GM23338 (cell line): ENCODE results near the gene SERBP1. TPM values are rescaled to one million over a fixed set of nuclear protein-coding genes. Genes with fewer than 3 reads are reported as not detected.

Experiments used
- ATAC-seq: fragments of 200-7000 bp; cut with Tn5 transposase; 3 replicates; pipeline ENCODE4 v1.9.1; 2020
- DNase-seq: peaks from one replicate; pipeline ENCODE4 v3.0.0-alpha.2; 2015; ENCODE audit warnings: low spot score
- H2AFZ ChIP-seq: fragments of 200-600 bp; sonication (generic); 2 replicates; pipeline ENCODE4 v1.8.0; 2016; ENCODE audit warnings: antibody characterized with exemption, mild to moderate bottlenecking, moderate library complexity
- H3F3A ChIP-seq: fragments of 200-600 bp; sonication (generic); replicated peaks from 2 replicates; pipeline ENCODE4 v1.8.0; 2017; ENCODE audit warnings: antibody characterized with exemption, mixed run types, low read depth
- H3K27ac ChIP-seq: fragments of 200-600 bp; sonication (generic); 2 replicates; pipeline ENCODE4 v1.6.1; 2016; ENCODE audit warnings: low read depth
- H3K27me3 ChIP-seq: fragments of 200-600 bp; sonication (generic); 2 replicates; pipeline ENCODE4 v1.8.0; 2016; ENCODE audit warnings: mild to moderate bottlenecking, mixed run types, moderate library complexity; ENCODE audit not compliant: insufficient read depth
- H3K36me3 ChIP-seq: fragments of 200-600 bp; sonication (generic); 2 replicates; pipeline ENCODE4 v1.8.0; 2016; ENCODE audit warnings: mild to moderate bottlenecking; ENCODE audit not compliant: insufficient read depth
- H3K4me1 ChIP-seq: fragments of 200-600 bp; sonication (generic); 2 replicates; pipeline ENCODE4 v1.8.0; 2016; ENCODE audit warnings: mild to moderate bottlenecking, moderate library complexity; ENCODE audit not compliant: insufficient read depth
- H3K4me2 ChIP-seq: fragments of 200-600 bp; sonication (generic); 2 replicates; pipeline ENCODE4 v1.7.1; 2017; ENCODE audit warnings: mixed run types
- H3K4me3 ChIP-seq: fragments of 200-600 bp; sonication (generic); 2 replicates; pipeline ENCODE4 v1.6.1; 2016; ENCODE audit warnings: mixed run types
- H3K79me2 ChIP-seq: fragments of 200-600 bp; sonication (generic); replicated peaks from 2 replicates; pipeline ENCODE4 v1.8.0; 2017; ENCODE audit warnings: mild to moderate bottlenecking; ENCODE audit not compliant: insufficient read depth
- H3K9me2 ChIP-seq: fragments of 200-600 bp; sonication (generic); 2 replicates; pipeline ENCODE4 v1.8.0; 2017; ENCODE audit not compliant: insufficient read depth
- H4K20me1 ChIP-seq: fragments of 200-600 bp; sonication (generic); replicated peaks from 2 replicates; pipeline ENCODE4 v1.8.0; 2017; ENCODE audit warnings: mild to moderate bottlenecking; ENCODE audit not compliant: insufficient read depth
- H3K27ac Mint-ChIP-seq: 2 replicates; pipeline ENCODE4 v1.8.0; 2020; ENCODE audit warnings: inconsistent platforms, mild to moderate bottlenecking, moderate library complexity, mixed read lengths
- H3K27me3 Mint-ChIP-seq: 3 replicates; pipeline ENCODE4 v1.8.0; 2022; ENCODE audit warnings: low read depth, mild to moderate bottlenecking, moderate library complexity, mixed read lengths, inconsistent platforms; ENCODE audit not compliant: insufficient read depth, poor library complexity
- H3K36me3 Mint-ChIP-seq: 3 replicates; pipeline ENCODE4 v1.8.0; 2021; ENCODE audit warnings: low read depth, mild to moderate bottlenecking, inconsistent platforms, moderate library complexity, mixed read lengths
- H3K4me1 Mint-ChIP-seq: 3 replicates; pipeline ENCODE4 v1.8.0; 2020; ENCODE audit warnings: mild to moderate bottlenecking, inconsistent platforms, mixed read lengths
- H3K4me3 Mint-ChIP-seq: 3 replicates; pipeline ENCODE4 v1.8.0; 2021; ENCODE audit warnings: moderate library complexity, mild to moderate bottlenecking, inconsistent platforms, mixed read lengths
- H3K9me3 Mint-ChIP-seq: 3 replicates; pipeline ENCODE4 v1.8.0; 2020; ENCODE audit warnings: moderate library complexity, mild to moderate bottlenecking, inconsistent platforms, mixed read lengths
- CREB1 ChIP-seq: fragments of 250-450 bp; sonication (Bioruptor Pico); IDR thresholded peaks from 2 replicates; pipeline ENCODE4 v1.5.0; 2020; ENCODE audit warnings: low read depth, mild to moderate bottlenecking, moderate library complexity
- CTCF ChIP-seq, 2 experiments: fragments of 200-600 bp in 1 of 2; sonication (generic) in 1 of 2; conservative IDR thresholded peaks; 2 replicates each; pipeline versions ENCODE4 v1.5.1 to v1.6.1; 2016 to 2017; ENCODE audit warnings: antibody characterized with exemption in 2 of 2, low read depth in 2 of 2, mild to moderate bottlenecking in 2 of 2, moderate library complexity in 1 of 2
- ETS1 ChIP-seq: IDR thresholded peaks from 2 replicates; pipeline ENCODE4 v1.6.1; 2016; ENCODE audit warnings: antibody characterized with exemption
- EZH2 ChIP-seq: fragments of 200-600 bp; sonication (generic); IDR thresholded peaks from one replicate; pipeline ENCODE4 v1.8.0; 2017; ENCODE audit warnings: antibody characterized with exemption, mild to moderate bottlenecking, low read depth; ENCODE audit not compliant: unreplicated experiment
- POLR2AphosphoS5 ChIP-seq: IDR thresholded peaks from 2 replicates; pipeline ENCODE4 v1.6.1; 2016; ENCODE audit warnings: antibody characterized with exemption, low read depth
- STAT1 ChIP-seq: IDR thresholded peaks from one replicate; pipeline ENCODE4 v1.6.1; 2016; ENCODE audit warnings: antibody characterized with exemption; ENCODE audit not compliant: unreplicated experiment
- polyA plus RNA-seq: library from polyadenylated mRNA; unstranded; fragments of >200 nt; fragmentation: Nextera tagmentation; extraction: Ambion mirVana; gene quantifications from 2 replicates; pipeline ENCODE4 v1.2.1, GENCODE V29; 2016
- total RNA-seq: library from RNA; depleted of rRNA; stranded (reverse); fragments of >200 nt; shearing (Covaris generic); gene quantifications from 2 replicates; pipeline ENCODE4 v1.2.3, GENCODE V29; 2014
- TF ChIP-seq, protein P1 (sequence below): IDR thresholded peaks from one replicate; pipeline ENCODE4 v1.6.1; 2018; ENCODE audit warnings: antibody characterized with exemption; ENCODE audit not compliant: unreplicated experiment

Gene SERBP1
- total and polyA plus RNA-seq, 2 experiments from 2014 or later: 559 to 674 TPM

- DNase-seq: peak; percentile 29
- Histone ChIP-seq H3K4me3 (peak overlapping the region; percentile 66), H2AFZ (no peak overlapping the region), H3F3A (no peaks in the 10 kb centered on the region), H3K79me2 (peaks cover 54% of the 10 kb centered on the region), H3K27me3 (no peaks in the 10 kb centered on the region), H3K36me3 (peaks cover 20% of the 10 kb centered on the region), H4K20me1 (peaks cover 46% of the 10 kb centered on the region), H3K27ac (peak overlapping the region; percentile 70), H3K9me2 (no peaks in the 10 kb centered on the region), H3K4me1 (peaks cover 27% of the 10 kb centered on the region), H3K4me2 (peak overlapping the region; percentile 89)
- Mint-ChIP-seq H3K27ac (peak overlapping the region; percentile 98), H3K36me3 (peaks cover 53% of the 10 kb centered on the region), H3K4me1 (peaks cover 37% of the 10 kb centered on the region), H3K27me3 (peaks cover 28% of the 10 kb centered on the region), H3K4me3 (peak overlapping the region; percentile 87), H3K9me3 (no peaks in the 10 kb centered on the region; the same call in 2 of the 3 replicates)
- peak; percentile 77 for TF ChIP-seq POLR2AphosphoS5
- no peak for TF ChIP-seq ETS1
- ATAC-seq: peak; percentile 2; the same call in 2 of the 3 replicates
These were observed 459 bp downstream of the SERBP1 start for GRCh38 chr1:67429528-67430357.

DNA sequence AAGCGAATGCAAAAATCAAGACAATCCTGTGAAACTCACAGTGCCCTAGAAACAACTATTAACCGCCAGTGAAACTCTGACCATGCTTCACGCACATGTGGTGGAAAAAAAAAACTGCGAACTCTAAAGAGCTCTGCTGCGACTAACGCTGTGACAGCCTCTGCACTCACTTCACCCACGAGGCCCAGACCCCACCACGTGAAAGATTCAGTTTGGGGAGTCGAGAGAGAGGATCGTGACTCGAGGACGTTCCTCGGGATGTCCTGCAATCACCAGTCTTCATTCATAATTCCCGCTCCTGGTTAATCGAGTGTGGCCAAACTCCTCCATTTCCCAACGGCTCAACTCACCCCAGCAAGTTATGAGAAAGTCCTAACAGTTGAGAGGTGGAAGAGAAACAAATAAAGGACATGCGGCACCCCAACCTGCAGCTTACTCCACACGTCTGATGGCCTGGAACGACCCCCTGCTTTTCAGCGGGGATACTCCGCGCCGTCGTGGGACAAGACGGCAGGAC, 1.1 kb downstream of the SERBP1 start:
- no peaks in the 10 kb centered on the region for H3F3A ChIP-seq
- ATAC-seq: no peak
- DNase-seq: peak; percentile 40
- TF ChIP-seq POLR2AphosphoS5 (no peak), CREB1 (CRISPR knock-in tag) (no peak), EZH2 (no peak), ETS1 (no peak), CTCF (conservative IDR thresholded peaks at IDR 0.05; ENCODE audit: low read depth in 2 of 2) (no peak), STAT1 (no peak)
- TF ChIP-seq, protein P1, sequence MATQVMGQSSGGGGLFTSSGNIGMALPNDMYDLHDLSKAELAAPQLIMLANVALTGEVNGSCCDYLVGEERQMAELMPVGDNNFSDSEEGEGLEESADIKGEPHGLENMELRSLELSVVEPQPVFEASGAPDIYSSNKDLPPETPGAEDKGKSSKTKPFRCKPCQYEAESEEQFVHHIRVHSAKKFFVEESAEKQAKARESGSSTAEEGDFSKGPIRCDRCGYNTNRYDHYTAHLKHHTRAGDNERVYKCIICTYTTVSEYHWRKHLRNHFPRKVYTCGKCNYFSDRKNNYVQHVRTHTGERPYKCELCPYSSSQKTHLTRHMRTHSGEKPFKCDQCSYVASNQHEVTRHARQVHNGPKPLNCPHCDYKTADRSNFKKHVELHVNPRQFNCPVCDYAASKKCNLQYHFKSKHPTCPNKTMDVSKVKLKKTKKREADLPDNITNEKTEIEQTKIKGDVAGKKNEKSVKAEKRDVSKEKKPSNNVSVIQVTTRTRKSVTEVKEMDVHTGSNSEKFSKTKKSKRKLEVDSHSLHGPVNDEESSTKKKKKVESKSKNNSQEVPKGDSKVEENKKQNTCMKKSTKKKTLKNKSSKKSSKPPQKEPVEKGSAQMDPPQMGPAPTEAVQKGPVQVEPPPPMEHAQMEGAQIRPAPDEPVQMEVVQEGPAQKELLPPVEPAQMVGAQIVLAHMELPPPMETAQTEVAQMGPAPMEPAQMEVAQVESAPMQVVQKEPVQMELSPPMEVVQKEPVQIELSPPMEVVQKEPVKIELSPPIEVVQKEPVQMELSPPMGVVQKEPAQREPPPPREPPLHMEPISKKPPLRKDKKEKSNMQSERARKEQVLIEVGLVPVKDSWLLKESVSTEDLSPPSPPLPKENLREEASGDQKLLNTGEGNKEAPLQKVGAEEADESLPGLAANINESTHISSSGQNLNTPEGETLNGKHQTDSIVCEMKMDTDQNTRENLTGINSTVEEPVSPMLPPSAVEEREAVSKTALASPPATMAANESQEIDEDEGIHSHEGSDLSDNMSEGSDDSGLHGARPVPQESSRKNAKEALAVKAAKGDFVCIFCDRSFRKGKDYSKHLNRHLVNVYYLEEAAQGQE: no peak

More for the DNA sequence above, 1.1 kb downstream of the SERBP1 start:
- H3K27ac Mint-ChIP-seq: peak overlapping the region; percentile 98
- Histone ChIP-seq H3K36me3 (peaks cover 26% of the 10 kb centered on the region), H3K27me3 (no peaks in the 10 kb centered on the region), H3K9me2 (no peaks in the 10 kb centered on the region), H3K4me2 (peak overlapping the region; percentile 89), H4K20me1 (peaks cover 53% of the 10 kb centered on the region), H3K4me1 (peaks cover 27% of the 10 kb centered on the region), H2AFZ (no peak overlapping the region), H3K27ac (no peak overlapping the region), H3K4me3 (peak overlapping the region; percentile 66), H3K79me2 (peaks cover 61% of the 10 kb centered on the region)
- H3K4me3 Mint-ChIP-seq: peak overlapping the region; percentile 87
- H3K27me3 Mint-ChIP-seq: peaks cover 28% of the 10 kb centered on the region
- peaks cover 60% of the 10 kb centered on the region for H3K36me3 Mint-ChIP-seq
- peaks cover 41% of the 10 kb centered on the region for H3K4me1 Mint-ChIP-seq
- no peaks in the 10 kb centered on the region; the same call in 2 of the 3 replicates for H3K9me3 Mint-ChIP-seq
